DOHH2 (cell line): ENCODE results near the gene TRAF6.
"Not testable (repeated sequence)": the region's sequence is repeated elsewhere in the genome, so short reads cannot be mapped to it uniquely, and the experiment has no call there.

Source experiments
- H3F3A ChIP-seq: fragments of 200-600 bp; sonication (generic), shearing (Covaris generic); 2 replicates; pipeline ENCODE4 v1.6.0; 2016; ENCODE audit warnings: antibody characterized with exemption, mild to moderate bottlenecking; ENCODE audit not compliant: control insufficient read depth, insufficient read depth
- H3K27ac ChIP-seq: fragments of 200-600 bp; sonication (generic); 2 replicates; pipeline ENCODE4 v1.5.1; 2014; ENCODE audit warnings: low read depth, mild to moderate bottlenecking, low read length, moderate library complexity
- H3K27me3 ChIP-seq: fragments of 200-600 bp; sonication (generic); 2 replicates; pipeline ENCODE4 v1.6.1; 2014; ENCODE audit warnings: mild to moderate bottlenecking, low read length, mixed read lengths; ENCODE audit not compliant: control insufficient read depth
- H3K36me3 ChIP-seq: fragments of 200-600 bp; sonication (generic); 2 replicates; pipeline ENCODE4 v1.6.1; 2014; ENCODE audit warnings: mild to moderate bottlenecking, low read length, moderate library complexity, mixed read lengths; ENCODE audit not compliant: control insufficient read depth
- H3K4me1 ChIP-seq: fragments of 200-600 bp; sonication (generic); 2 replicates; pipeline ENCODE4 v1.6.1; 2014; ENCODE audit warnings: mild to moderate bottlenecking, low read length, mixed read lengths; ENCODE audit not compliant: control insufficient read depth
- H3K4me2 ChIP-seq: fragments of 200-600 bp; sonication (generic); 2 replicates; pipeline ENCODE4 v1.6.0; 2014; ENCODE audit warnings: mild to moderate bottlenecking, low read length, moderate library complexity
- H3K4me3 ChIP-seq: fragments of 200-600 bp; sonication (generic); 2 replicates; pipeline ENCODE4 v1.5.1; 2014; ENCODE audit warnings: mild to moderate bottlenecking, low read length, mixed read lengths
- H3K79me2 ChIP-seq: fragments of 200-600 bp; sonication (generic); 2 replicates; pipeline ENCODE4 v1.6.1; 2014; ENCODE audit warnings: mild to moderate bottlenecking, low read length, mixed read lengths; ENCODE audit not compliant: control insufficient read depth
- H3K9me2 ChIP-seq: fragments of 200-600 bp; sonication (generic); replicated peaks from 2 replicates; pipeline ENCODE4 v1.6.1; 2014; ENCODE audit warnings: mild to moderate bottlenecking, low read length, mixed read lengths; ENCODE audit not compliant: control insufficient read depth
- H3K9me3 ChIP-seq: fragments of 200-600 bp; sonication (generic); 2 replicates; pipeline ENCODE4 v1.6.1; 2014; ENCODE audit warnings: antibody characterized with exemption, low read length, mixed read lengths; ENCODE audit not compliant: control insufficient read depth, insufficient read depth
- H4K20me1 ChIP-seq: fragments of 200-600 bp; sonication (generic); 2 replicates; pipeline ENCODE4 v1.6.0; 2014; ENCODE audit warnings: low read depth, mild to moderate bottlenecking, antibody characterized with exemption, low read length, moderate library complexity; ENCODE audit not compliant: control insufficient read depth, insufficient read depth
- EZH2phosphoT487 ChIP-seq: fragments of 200-600 bp; sonication (generic); IDR thresholded peaks from 2 replicates; pipeline ENCODE4 v1.6.1; 2017; ENCODE audit warnings: borderline replicate concordance, mild to moderate bottlenecking, antibody characterized with exemption, low read length, moderate library complexity, mixed read lengths
- TF ChIP-seq, protein P1 (sequence below): fragments of 200-600 bp; sonication (generic); IDR thresholded peaks from one replicate; pipeline ENCODE4 v1.5.1; 2014; ENCODE audit warnings: antibody characterized with exemption, mild to moderate bottlenecking, low read depth, low read length; ENCODE audit not compliant: poor library complexity, severe bottlenecking

The TRAF6 gene, protein sequence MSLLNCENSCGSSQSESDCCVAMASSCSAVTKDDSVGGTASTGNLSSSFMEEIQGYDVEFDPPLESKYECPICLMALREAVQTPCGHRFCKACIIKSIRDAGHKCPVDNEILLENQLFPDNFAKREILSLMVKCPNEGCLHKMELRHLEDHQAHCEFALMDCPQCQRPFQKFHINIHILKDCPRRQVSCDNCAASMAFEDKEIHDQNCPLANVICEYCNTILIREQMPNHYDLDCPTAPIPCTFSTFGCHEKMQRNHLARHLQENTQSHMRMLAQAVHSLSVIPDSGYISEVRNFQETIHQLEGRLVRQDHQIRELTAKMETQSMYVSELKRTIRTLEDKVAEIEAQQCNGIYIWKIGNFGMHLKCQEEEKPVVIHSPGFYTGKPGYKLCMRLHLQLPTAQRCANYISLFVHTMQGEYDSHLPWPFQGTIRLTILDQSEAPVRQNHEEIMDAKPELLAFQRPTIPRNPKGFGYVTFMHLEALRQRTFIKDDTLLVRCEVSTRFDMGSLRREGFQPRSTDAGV

DNA sequence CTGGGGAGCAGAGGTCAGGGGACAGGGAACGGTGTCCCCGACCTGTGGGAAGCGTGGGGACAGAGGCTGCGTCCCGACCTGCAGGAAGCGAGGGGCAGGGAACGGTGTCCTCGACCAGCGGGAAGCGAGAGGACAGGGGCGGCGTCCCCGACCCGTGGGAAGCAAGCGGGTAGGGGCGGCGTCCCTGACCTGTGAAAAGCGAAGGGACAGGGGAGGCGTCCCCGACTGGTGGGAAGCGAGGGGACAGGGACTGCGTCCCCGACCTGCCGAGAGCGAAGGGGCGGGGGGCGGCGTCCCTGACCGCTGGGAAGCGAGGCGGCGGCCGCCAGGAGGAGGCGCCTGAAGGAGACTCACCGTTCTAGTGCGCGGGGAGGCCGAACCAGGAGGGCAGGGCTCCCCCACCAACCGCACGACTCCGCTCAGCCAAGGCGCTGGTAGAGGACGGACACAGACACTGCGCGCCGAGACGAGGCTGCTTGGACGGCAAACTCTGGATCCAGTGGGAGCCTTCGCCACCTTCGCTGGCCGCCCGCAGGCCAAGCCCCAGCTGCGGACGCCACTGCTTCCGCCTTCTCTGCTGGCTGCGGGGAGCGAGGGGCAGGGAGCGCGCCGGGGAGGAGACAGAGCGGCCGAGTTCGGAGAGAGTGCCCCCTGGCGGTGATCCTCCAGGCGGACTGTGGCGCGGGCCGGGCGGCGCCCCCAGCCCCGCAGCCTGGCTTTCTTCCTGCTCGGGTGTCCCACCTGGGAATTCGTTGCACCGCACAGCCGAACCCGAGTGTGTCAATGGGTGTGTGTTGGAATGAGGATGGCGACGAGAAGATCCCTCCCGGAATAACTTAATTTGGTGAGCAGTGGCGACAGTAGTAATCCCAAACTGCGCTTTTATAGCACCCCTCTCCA lies at the start of gene TRAF6:
TSS of gene TRAF6 (minus strand) at position 579 of the 900 bp plus-strand sequence. CDS start 8,757 bp downstream, outside the sequence.
- TF ChIP-seq EZH2phosphoT487 = no peak
- TF ChIP-seq, protein P1, sequence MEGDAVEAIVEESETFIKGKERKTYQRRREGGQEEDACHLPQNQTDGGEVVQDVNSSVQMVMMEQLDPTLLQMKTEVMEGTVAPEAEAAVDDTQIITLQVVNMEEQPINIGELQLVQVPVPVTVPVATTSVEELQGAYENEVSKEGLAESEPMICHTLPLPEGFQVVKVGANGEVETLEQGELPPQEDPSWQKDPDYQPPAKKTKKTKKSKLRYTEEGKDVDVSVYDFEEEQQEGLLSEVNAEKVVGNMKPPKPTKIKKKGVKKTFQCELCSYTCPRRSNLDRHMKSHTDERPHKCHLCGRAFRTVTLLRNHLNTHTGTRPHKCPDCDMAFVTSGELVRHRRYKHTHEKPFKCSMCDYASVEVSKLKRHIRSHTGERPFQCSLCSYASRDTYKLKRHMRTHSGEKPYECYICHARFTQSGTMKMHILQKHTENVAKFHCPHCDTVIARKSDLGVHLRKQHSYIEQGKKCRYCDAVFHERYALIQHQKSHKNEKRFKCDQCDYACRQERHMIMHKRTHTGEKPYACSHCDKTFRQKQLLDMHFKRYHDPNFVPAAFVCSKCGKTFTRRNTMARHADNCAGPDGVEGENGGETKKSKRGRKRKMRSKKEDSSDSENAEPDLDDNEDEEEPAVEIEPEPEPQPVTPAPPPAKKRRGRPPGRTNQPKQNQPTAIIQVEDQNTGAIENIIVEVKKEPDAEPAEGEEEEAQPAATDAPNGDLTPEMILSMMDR = peak; percentile 76
- no peaks in the 10 kb centered on the region for H3K9me2 ChIP-seq
- no peaks in the 10 kb centered on the region for H3K27me3 ChIP-seq
- peaks cover 12% of the 10 kb centered on the region; the same call in 1 of the 2 replicates for H3K36me3 ChIP-seq
- H3K79me2 ChIP-seq = peaks cover 37% of the 10 kb centered on the region
- H3K4me3 ChIP-seq = peak within 1 kb of the TSS; percentile 93
- H3F3A ChIP-seq = no peaks in the 10 kb centered on the region
- no peaks in the 10 kb centered on the region; the same call in 1 of the 2 replicates for H4K20me1 ChIP-seq
- peak within 1 kb of the TSS; percentile 92 for H3K4me2 ChIP-seq
- peaks cover 17% of the 10 kb centered on the region for H3K4me1 ChIP-seq
- H3K9me3 ChIP-seq = no peaks in the 10 kb centered on the region
- no peak within 1 kb of the TSS; the same call in 1 of the 2 replicates for H3K27ac ChIP-seq

DNA sequence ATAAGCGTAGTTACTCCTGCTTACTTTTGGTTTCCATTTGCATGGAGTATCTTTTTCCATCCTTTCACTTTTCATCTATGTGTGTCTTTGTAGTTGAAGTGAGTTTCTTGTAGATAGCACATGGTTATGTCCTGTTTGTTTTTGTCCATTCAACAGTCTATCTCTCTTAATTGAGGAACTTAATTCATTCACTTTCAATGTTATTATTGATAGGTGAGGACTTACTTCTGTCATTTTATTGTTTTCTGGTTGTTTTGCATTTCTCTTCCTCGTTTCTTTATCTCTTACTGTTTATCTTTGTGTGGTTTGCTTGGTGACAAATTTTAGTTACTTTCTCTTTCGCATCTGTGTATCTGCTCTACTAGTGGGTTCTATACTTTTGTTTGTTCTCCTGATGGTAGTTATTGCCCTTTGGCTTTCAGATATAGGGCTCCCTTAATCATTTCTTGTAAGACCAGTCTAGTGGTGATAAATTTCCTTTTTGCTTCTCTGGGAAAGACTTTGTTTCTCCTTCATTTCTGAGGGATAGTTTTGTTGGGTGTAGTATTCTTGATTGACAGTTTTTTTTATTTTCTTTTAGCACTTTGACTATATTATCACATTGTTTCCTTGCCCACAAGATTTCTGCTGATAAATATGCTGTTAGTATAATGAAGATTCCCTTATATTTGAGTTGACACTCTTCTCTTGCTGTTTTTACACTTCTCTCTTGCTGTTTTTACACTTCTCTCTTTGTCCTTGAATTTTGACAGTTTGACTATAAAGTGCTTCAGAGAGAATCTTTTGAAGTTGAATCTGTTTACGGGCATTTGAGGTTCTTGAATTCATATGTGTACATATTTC lies 48.7 kb upstream of the TRAF6 start:
- Histone ChIP-seq H3K27me3 (no peaks in the 10 kb centered on the region), H3K4me2 (no peak overlapping the region), H3K9me2 (no peaks in the 10 kb centered on the region), H3K9me3 (no peaks in the 10 kb centered on the region), H4K20me1 (no peaks in the 10 kb centered on the region), H3K36me3 (no peaks in the 10 kb centered on the region), H3K27ac (no peak overlapping the region), H3F3A (no peaks in the 10 kb centered on the region), H3K79me2 (no peaks in the 10 kb centered on the region), H3K4me1 (no peaks in the 10 kb centered on the region), H3K4me3 (no peak overlapping the region)
- TF ChIP-seq, protein P1 = no peak
- TF ChIP-seq EZH2phosphoT487 = no peak

DNA sequence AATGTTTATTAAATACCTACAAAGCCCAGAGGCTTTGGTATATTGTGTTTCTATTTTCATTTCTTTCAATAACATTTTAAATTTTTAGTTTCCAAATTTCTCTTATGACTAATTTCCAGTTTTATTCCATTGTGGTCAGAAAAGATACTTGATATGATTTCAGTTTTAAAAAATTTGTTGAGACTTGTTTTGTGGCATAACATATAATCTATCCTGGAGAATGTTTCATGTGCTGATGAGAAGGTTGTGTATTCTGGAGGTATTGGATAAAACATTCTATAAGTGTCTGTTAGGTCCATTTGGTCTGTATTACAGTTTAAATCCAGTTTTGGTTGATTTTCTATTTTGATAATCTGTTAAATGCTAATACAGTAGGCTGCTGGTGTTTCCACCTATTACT lies 47.9 kb upstream of the TRAF6 start:
- Histone ChIP-seq H3K9me2 (no peaks in the 10 kb centered on the region), H3K79me2 (no peaks in the 10 kb centered on the region), H3K4me2 (no peak overlapping the region), H3K4me1 (no peaks in the 10 kb centered on the region), H3K4me3 (no peak overlapping the region), H3K9me3 (no peaks in the 10 kb centered on the region), H4K20me1 (no peaks in the 10 kb centered on the region), H3K27me3 (no peaks in the 10 kb centered on the region), H3F3A (no peaks in the 10 kb centered on the region), H3K36me3 (no peaks in the 10 kb centered on the region), H3K27ac (no peak overlapping the region)
- no peak for TF ChIP-seq EZH2phosphoT487
- TF ChIP-seq, protein P1 = no peak

DNA sequence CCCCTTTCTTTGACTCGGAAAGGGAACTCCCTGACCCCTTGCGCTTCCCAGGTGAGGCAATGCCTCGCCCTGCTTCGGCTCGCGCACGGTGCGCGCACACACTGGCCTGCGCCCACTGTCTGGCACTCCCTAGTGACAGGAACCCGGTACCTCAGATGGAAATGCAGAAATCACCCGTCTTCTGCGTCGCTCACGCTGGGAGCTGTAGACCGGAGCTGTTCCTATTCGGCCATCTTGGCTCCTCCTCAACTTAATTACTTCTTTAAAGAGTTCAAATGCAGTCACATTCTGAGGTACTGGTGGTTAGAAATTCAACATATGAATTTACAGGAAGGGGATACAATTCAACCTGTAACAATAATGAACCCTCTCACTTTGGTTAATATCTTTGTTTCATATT lies 47.3 kb upstream of the TRAF6 start:
- H3K4me3 ChIP-seq, H3K79me2 ChIP-seq, H3K4me2 ChIP-seq, H3K27ac ChIP-seq, H3K4me1 ChIP-seq, H3K9me2 ChIP-seq, H3K9me3 ChIP-seq, H3K27me3 ChIP-seq, H3K36me3 ChIP-seq, H3F3A ChIP-seq, H4K20me1 ChIP-seq: not testable (repeated sequence)
